ENCODE data around the gene LINC00305.

GRCh38 chr18:64082513-64082912 is 66.4 kb downstream of the LINC00305 start:
- TF ChIP-seq CTCF (IDR thresholded peaks at IDR 0.05; ENCODE audit: borderline replicate concordance, extremely low read depth, low read length, poor library complexity, severe bottlenecking) (no peak), EZH2 (IDR thresholded peaks at IDR 0.05; ENCODE audit: borderline replicate concordance, low read depth, low read length, severe bottlenecking) (no peak)
